Measurements from ENCODE around the gene ANGPTL2.

ANGPTL2 gene

GRCh38 chr9:127137640-127138360 lies 15.4 kb upstream of the ANGPTL2 start:
- Histone ChIP-seq H3K27ac (ENCODE audit: low read length) (no peak overlapping the region), H3K4me3 (ENCODE audit: low read length) (no peak overlapping the region), H3K4me1 (ENCODE audit: low read length) (no peaks in the 10 kb centered on the region), H3K79me2 (ENCODE audit: low read length) (no peaks in the 10 kb centered on the region), H4K20me1 (ENCODE audit: insufficient read depth, low read length) (no peaks in the 10 kb centered on the region), H3K9ac (ENCODE audit: low read length) (no peak overlapping the region), H3K9me3 (replicated peaks; ENCODE audit: insufficient read depth, low read length) (no peaks in the 10 kb centered on the region), H3K36me3 (replicated peaks; ENCODE audit: insufficient read depth, low read length) (no peaks in the 10 kb centered on the region), H3K9me2 (replicated peaks; ENCODE audit: insufficient read depth, low read length) (no peaks in the 10 kb centered on the region), H3K4me2 (ENCODE audit: low read depth, low read length) (no peak overlapping the region), H3K27me3 (replicated peaks; ENCODE audit: insufficient read depth, low read length) (no peaks in the 10 kb centered on the region), H2AFZ (ENCODE audit: low read length) (no peak overlapping the region), H3F3A (ENCODE audit: insufficient read depth, low read length) (no peaks in the 10 kb centered on the region)
- no peak for DNase-seq
- TF ChIP-seq EZH2 (optimal IDR thresholded peaks at IDR 0.05; ENCODE audit: low read depth, low read length) (no peak), CTCF (IDR thresholded peaks at IDR 0.05; ENCODE audit: low read length) (no peak), EZH2phosphoT487 (IDR thresholded peaks at IDR 0.05; ENCODE audit: low read length) (no peak)

- no peak overlapping the region for H2AFZ ChIP-seq (ENCODE audit: low read length)
- H3K4me3 ChIP-seq (ENCODE audit: low read length) = no peak overlapping the region
- no peak overlapping the region for H3K4me2 ChIP-seq (ENCODE audit: low read depth, low read length)
- H3K27me3 ChIP-seq (replicated peaks; ENCODE audit: insufficient read depth, low read length) = no peaks in the 10 kb centered on the region
- H3F3A ChIP-seq (ENCODE audit: insufficient read depth, low read length) = no peaks in the 10 kb centered on the region
- H4K20me1 ChIP-seq (ENCODE audit: insufficient read depth, low read length) = no peaks in the 10 kb centered on the region
- H3K79me2 ChIP-seq (ENCODE audit: low read length) = no peaks in the 10 kb centered on the region
- no peaks in the 10 kb centered on the region for H3K9me3 ChIP-seq (replicated peaks; ENCODE audit: insufficient read depth, low read length)
- H3K9me2 ChIP-seq (replicated peaks; ENCODE audit: insufficient read depth, low read length) = no peaks in the 10 kb centered on the region
- TF ChIP-seq CTCF (IDR thresholded peaks at IDR 0.05; ENCODE audit: low read length) (no peak), EZH2phosphoT487 (IDR thresholded peaks at IDR 0.05; ENCODE audit: low read length) (no peak), EZH2 (optimal IDR thresholded peaks at IDR 0.05; ENCODE audit: low read depth, low read length) (no peak)
- H3K36me3 ChIP-seq (replicated peaks; ENCODE audit: insufficient read depth, low read length) = no peaks in the 10 kb centered on the region
- no peak for DNase-seq
- H3K27ac ChIP-seq (ENCODE audit: low read length) = no peak overlapping the region
- no peak overlapping the region for H3K9ac ChIP-seq (ENCODE audit: low read length)
- no peaks in the 10 kb centered on the region for H3K4me1 ChIP-seq (ENCODE audit: low read length)
These were observed 14.6 kb upstream of the ANGPTL2 start for GRCh38 chr9:127136880-127137639.

- Histone ChIP-seq H3K36me3 (replicated peaks; ENCODE audit: insufficient read depth, low read length) (no peaks in the 10 kb centered on the region), H3K4me1 (ENCODE audit: low read length) (no peaks in the 10 kb centered on the region), H3F3A (ENCODE audit: insufficient read depth, low read length) (no peaks in the 10 kb centered on the region), H3K4me2 (ENCODE audit: low read depth, low read length) (no peak overlapping the region), H3K4me3 (ENCODE audit: low read length) (no peak overlapping the region), H3K9me2 (replicated peaks; ENCODE audit: insufficient read depth, low read length) (no peaks in the 10 kb centered on the region), H2AFZ (ENCODE audit: low read length) (no peak overlapping the region), H3K9ac (ENCODE audit: low read length) (no peak overlapping the region), H3K9me3 (replicated peaks; ENCODE audit: insufficient read depth, low read length) (no peaks in the 10 kb centered on the region), H4K20me1 (ENCODE audit: insufficient read depth, low read length) (no peaks in the 10 kb centered on the region), H3K79me2 (ENCODE audit: low read length) (no peaks in the 10 kb centered on the region), H3K27me3 (replicated peaks; ENCODE audit: insufficient read depth, low read length) (no peaks in the 10 kb centered on the region), H3K27ac (ENCODE audit: low read length) (no peak overlapping the region)
- TF ChIP-seq CTCF (IDR thresholded peaks at IDR 0.05; ENCODE audit: low read length) (no peak), EZH2phosphoT487 (IDR thresholded peaks at IDR 0.05; ENCODE audit: low read length) (no peak), EZH2 (optimal IDR thresholded peaks at IDR 0.05; ENCODE audit: low read depth, low read length) (no peak)
- no peak for DNase-seq
These were observed 13.8 kb upstream of the ANGPTL2 start for GRCh38 chr9:127136081-127136879.
